ENCODE results near the gene FAM83C. TPM values are rescaled to one million over a fixed set of nuclear protein-coding genes. Genes with fewer than 3 reads are reported as not detected.

FAM83C gene
- total and polyA plus RNA-seq, 7 donors, result under 0.01 to 0.03 TPM; not detected in 5

DNA sequence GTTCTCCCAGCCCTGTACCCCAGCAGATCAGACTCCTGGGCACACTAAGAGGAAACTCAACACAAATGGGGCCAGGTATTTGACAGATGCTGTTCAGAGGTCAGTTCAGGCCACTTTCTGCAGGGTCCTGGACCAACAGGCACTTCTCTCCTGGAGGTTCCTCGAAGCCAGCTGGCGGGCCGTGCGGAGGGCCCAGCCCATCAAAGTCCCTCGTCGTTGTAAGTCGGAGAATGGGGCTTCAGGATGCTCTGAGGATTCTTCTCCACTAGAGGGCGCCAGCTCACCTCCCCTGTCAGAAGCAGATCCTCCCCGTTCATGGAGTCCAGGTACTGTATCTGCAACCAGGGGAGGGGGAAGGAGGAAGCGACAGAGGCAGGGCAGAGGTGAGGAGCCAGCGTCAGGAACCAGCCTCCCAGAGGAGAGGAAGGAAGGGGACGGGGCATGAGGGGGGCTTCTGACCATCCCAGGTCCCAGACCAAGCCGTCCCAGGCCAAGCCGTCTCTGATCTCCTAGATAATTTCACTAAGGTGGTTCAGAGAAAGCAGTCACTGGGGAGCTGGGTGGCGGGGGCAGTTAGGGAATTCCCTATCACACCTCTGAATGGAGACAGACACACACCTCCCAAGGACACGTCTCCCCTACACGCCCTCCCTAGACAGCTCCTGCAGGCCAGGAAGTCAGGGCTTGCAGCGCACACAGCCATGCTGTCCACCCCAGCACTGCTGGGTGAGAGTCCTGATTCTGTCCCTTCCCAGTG is 11.7 kb upstream of the FAM83C start:
- H3K27me3 ChIP-seq, result no peaks in the 10 kb centered on the region
- DNase-seq, result peak; percentile 92
- H3K27ac ChIP-seq, result peak overlapping the region in 3 of 4 donors; percentile 43 to 84 (median 51)

DNA sequence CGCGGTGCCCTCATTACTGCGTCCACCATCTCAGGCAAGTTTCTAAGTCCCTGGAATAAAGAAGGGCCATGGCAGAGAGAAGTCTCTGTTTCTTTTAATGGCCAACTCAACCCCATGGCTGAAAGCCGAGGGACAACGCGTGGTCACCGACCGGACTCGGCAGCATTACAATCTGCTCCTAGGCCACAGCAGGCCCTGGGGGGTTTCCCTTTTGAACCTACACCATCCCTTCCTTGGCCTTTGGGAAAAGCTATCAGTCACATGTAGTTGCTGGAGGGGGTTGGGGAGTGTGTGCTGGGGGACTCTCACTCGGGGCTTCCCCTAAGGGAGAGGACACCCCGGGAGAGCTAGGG is 11.1 kb upstream of the FAM83C start:
- H3K36me3 ChIP-seq, result peaks cover 0 to 4% (median 0%) of the 10 kb centered on the region in 4 donors
- H3K4me3 ChIP-seq, result no peak overlapping the region
- H3K27me3 ChIP-seq, result no peaks in the 10 kb centered on the region
- intact Hi-C loops (cut with DNase I), result loop anchor here (1.0 kb wide), 1 partner anchor 135 kb away; the partner anchor contains the start of gene GDF5
- TF ChIP-seq EP300 (IDR thresholded peaks at IDR 0.05) (no peak), POLR2A (IDR thresholded peaks at IDR 0.05) (no peak), POLR2AphosphoS5 (IDR thresholded peaks at IDR 0.05) (no peak), CTCF (IDR thresholded peaks at IDR 0.05) (no peak)
- H3K9me3 ChIP-seq, result no peaks in the 10 kb centered on the region
- peaks cover 0 to 60% (median 56%) of the 10 kb centered on the region in 4 donors for H3K4me1 ChIP-seq
- DNase-seq, result no peak
- H3K27ac ChIP-seq, result peak overlapping the region in 3 of 4 donors; percentile 43 to 84 (median 51)
- WGBS, 2 donors, result 77 to 88% methylated on average over 11 of the region's 11 CpGs

More for the DNA sequence above, 11.7 kb upstream of the FAM83C start:
- Histone ChIP-seq H3K4me1 (peaks cover 0 to 66% (median 62%) of the 10 kb centered on the region in 4 donors), H3K36me3 (peaks cover 0 to 4% (median 0%) of the 10 kb centered on the region in 4 donors), H3K9me3 (no peaks in the 10 kb centered on the region), H3K4me3 (no peak overlapping the region)
- 20 to 30% methylated on average over 18 of the region's 18 CpGs for WGBS, 2 donors
- intact Hi-C loops (cut with DNase I), result loop anchor here (1.0 kb wide), 1 partner anchor 134 kb away; the partner anchor contains the start of gene GDF5
- no peak for TF ChIP-seq POLR2A (IDR thresholded peaks at IDR 0.05)
- peak; percentile 83 to 92 (median 90) for TF ChIP-seq CTCF (IDR thresholded peaks at IDR 0.05)
- no peak for TF ChIP-seq EP300 (IDR thresholded peaks at IDR 0.05)
- no peak for TF ChIP-seq POLR2AphosphoS5 (IDR thresholded peaks at IDR 0.05)

DNA sequence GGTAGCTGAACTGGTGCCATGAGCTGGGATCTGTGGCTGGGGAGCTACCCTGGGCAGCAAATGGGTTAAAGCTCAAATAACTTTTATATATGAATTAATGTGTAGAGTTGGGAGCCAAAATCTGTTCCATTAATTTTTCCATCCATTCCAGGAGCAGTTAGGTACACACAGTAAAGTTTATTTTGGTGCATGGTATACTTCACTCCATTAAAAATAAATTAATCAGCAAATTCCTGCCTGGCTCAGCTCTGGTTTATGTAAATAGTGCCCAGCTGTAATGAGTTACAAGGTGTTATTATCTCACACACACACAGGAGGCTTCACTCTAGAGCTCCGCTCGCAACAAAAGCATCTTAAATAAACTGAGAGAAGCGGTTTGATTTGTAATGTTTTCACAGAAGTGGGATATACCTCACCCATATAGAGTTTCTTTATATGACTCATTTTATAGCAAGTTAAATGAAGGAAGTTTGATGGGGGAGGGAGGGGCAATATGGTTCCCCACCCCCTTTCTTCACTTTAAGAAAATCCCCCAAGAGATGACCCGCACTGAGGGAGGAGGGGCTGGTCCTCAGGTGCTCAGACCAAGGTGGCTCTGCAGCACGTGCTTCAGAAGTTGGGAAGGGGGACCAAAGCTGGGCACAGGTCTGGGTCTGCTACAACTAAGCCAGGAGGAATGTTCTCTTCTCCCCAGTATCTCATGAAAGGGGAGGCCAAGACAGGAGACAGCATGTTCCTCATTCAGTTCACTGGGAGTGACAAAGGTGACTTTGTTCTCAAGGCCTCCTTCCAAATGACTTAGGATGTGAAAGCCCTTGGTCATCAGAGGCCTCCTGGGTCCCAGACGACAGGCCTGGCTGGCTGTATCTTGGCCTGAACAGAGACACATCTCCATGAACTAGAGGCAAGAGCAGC is 10.5 kb upstream of the FAM83C start:
- Histone ChIP-seq H3K9me3 (no peaks in the 10 kb centered on the region), H3K27me3 (no peaks in the 10 kb centered on the region), H3K4me3 (no peak overlapping the region), H3K27ac (peak overlapping the region in 3 of 4 donors; percentile 43 to 84 (median 51)), H3K36me3 (peaks cover 0 to 4% (median 0%) of the 10 kb centered on the region in 4 donors), H3K4me1 (peaks cover 0 to 54% (median 50%) of the 10 kb centered on the region in 4 donors)
- TF ChIP-seq EP300 (IDR thresholded peaks at IDR 0.05) (no peak), POLR2A (IDR thresholded peaks at IDR 0.05) (no peak), POLR2AphosphoS5 (IDR thresholded peaks at IDR 0.05) (no peak), CTCF (IDR thresholded peaks at IDR 0.05) (no peak)
- 69 to 81% methylated on average over 6 of the region's 6 CpGs for WGBS, 2 donors
- DNase-seq, result no peak
- intact Hi-C loops (cut with DNase I), result loop anchor here (1.0 kb wide), 1 partner anchor 136 kb away; the partner anchor contains the start of gene GDF5

- intact Hi-C loops (cut with DNase I), result no loop called here
- H3K36me3 ChIP-seq, result peaks cover 0 to 4% (median 0%) of the 10 kb centered on the region in 4 donors
- no peak for TF ChIP-seq CTCF (IDR thresholded peaks at IDR 0.05)
- TF ChIP-seq EP300 (IDR thresholded peaks at IDR 0.05), result no peak
- no peak for TF ChIP-seq POLR2A (IDR thresholded peaks at IDR 0.05)
- TF ChIP-seq POLR2AphosphoS5 (IDR thresholded peaks at IDR 0.05), result no peak
- H3K4me3 ChIP-seq, result no peak overlapping the region
- 92 to 97% methylated on average over 2 of the region's 2 CpGs for WGBS, 2 donors
- H3K27ac ChIP-seq, result peak overlapping the region in 2 of 4 donors; percentile 43 to 51
- peaks cover 0 to 41% (median 37%) of the 10 kb centered on the region in 4 donors for H3K4me1 ChIP-seq
- no peaks in the 10 kb centered on the region for H3K27me3 ChIP-seq
- no peak for DNase-seq
- no peaks in the 10 kb centered on the region for H3K9me3 ChIP-seq
Observed at GRCh38 chr20:35301426-35301825, 9.2 kb upstream of the FAM83C start.
